Measurements from ENCODE around the gene HM13.
"Not testable (repeated sequence)": the region's sequence is repeated elsewhere in the genome, so short reads cannot be mapped to it uniquely, and the experiment has no call there.

The HM13 gene

GRCh38 chr20:31497838-31498540, 16.3 kb upstream of the HM13 start:
- Histone ChIP-seq H2AK5ac (ENCODE audit: low read length) (no peak overlapping the region), H2BK12ac (ENCODE audit: low read length) (no peak overlapping the region), H3K23ac (ENCODE audit: low read length) (no peak overlapping the region), H4K8ac (ENCODE audit: low read depth, low read length) (no peak overlapping the region), H2AFZ (ENCODE audit: insufficient read depth, low read length, poor library complexity) (no peak overlapping the region), H3K79me1 (ENCODE audit: low read length) (no peaks in the 10 kb centered on the region), H4K12ac (ENCODE audit: low read depth, low read length) (no peak overlapping the region), H2BK120ac (ENCODE audit: insufficient read depth, low read length, poor library complexity) (no peak overlapping the region), H3K9me3 (ENCODE audit: insufficient read depth, low read depth, low read length) (peaks cover 18% of the 10 kb centered on the region), H3K79me2 (ENCODE audit: control insufficient read depth, insufficient read depth, low read length, poor library complexity) (no peaks in the 10 kb centered on the region), H3K27me3 (ENCODE audit: insufficient read depth, low read length) (no peaks in the 10 kb centered on the region), H3K4me3 (ENCODE audit: low read depth, low read length) (no peak overlapping the region), H3K36me3 (ENCODE audit: control insufficient read depth in 1 of 2, insufficient read depth in 2 of 2, low read length in 2 of 2) (no peaks in the 10 kb centered on the region), H4K91ac (ENCODE audit: low read depth, low read length) (no peak overlapping the region), H3K4me2 (ENCODE audit: low read length) (no peak overlapping the region), H3K18ac (ENCODE audit: low read length) (no peak overlapping the region), H3K9ac (ENCODE audit: low read length) (no peak overlapping the region), H3K27ac (ENCODE audit: low read depth, low read length) (no peak overlapping the region), H2BK5ac (ENCODE audit: low read depth, low read length, poor library complexity) (no peak overlapping the region), H3K4me1 (ENCODE audit: control insufficient read depth in 1 of 2, insufficient read depth in 2 of 2, low read length in 2 of 2) (no peaks in the 10 kb centered on the region), H3K4ac (ENCODE audit: low read depth, low read length) (no peak overlapping the region), H3K14ac (ENCODE audit: low read length) (no peak overlapping the region)
- no CpG with 5 or more reads among the region's 6 CpGs for WGBS (ENCODE audit: extremely low coverage, insufficient coverage, insufficient read length)
- DNase-seq, result peak; percentile 39 to 74

DNA sequence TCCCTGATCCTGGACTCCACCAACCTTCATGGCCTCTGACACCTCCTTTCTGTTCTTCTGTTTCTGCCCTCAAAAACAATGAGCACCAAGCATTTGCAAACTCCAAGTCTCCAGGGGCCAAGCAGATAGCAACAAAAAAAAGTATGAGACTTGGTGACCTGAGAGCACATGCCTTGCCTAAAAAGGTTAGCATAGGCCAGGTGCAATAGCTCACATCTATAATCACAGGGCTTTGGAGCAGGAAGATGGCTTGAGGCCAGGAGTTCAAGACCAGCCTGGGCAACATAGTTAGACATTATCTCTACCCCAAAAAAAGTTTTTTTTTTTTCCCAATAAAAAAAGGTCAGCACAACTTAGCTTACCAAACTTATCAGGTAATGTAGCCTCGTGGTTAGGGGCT, 13.7 kb upstream of the HM13 start:
- H2BK12ac ChIP-seq (ENCODE audit: low read length), result no peak overlapping the region
- WGBS (ENCODE audit: extremely low coverage, insufficient coverage, insufficient read length), result no CpG with 5 or more reads among the region's 1 CpG
- no peaks in the 10 kb centered on the region for H3K79me1 ChIP-seq (ENCODE audit: low read length)
- H3K79me2 ChIP-seq (ENCODE audit: control insufficient read depth, insufficient read depth, low read length, poor library complexity), result no peaks in the 10 kb centered on the region
- H2BK120ac ChIP-seq (ENCODE audit: insufficient read depth, low read length, poor library complexity), result no peak overlapping the region
- no peak overlapping the region for H2AFZ ChIP-seq (ENCODE audit: insufficient read depth, low read length, poor library complexity)
- H4K91ac ChIP-seq (ENCODE audit: low read depth, low read length), result no peak overlapping the region
- no peak overlapping the region for H3K14ac ChIP-seq (ENCODE audit: low read length)
- H3K4me2 ChIP-seq (ENCODE audit: low read length), result no peak overlapping the region
- no peak overlapping the region for H3K27ac ChIP-seq (ENCODE audit: low read depth, low read length)
- no peak overlapping the region for H4K12ac ChIP-seq (ENCODE audit: low read depth, low read length)
- no peak overlapping the region for H3K4me3 ChIP-seq (ENCODE audit: low read depth, low read length)
- no peaks in the 10 kb centered on the region for H3K27me3 ChIP-seq (ENCODE audit: insufficient read depth, low read length)
- no peak overlapping the region for H3K23ac ChIP-seq (ENCODE audit: low read length)
- H3K9me3 ChIP-seq (ENCODE audit: insufficient read depth, low read depth, low read length), result peaks cover 18% of the 10 kb centered on the region
- no peak overlapping the region for H3K18ac ChIP-seq (ENCODE audit: low read length)
- H3K9ac ChIP-seq (ENCODE audit: low read length), result no peak overlapping the region
- no peak overlapping the region for H3K4ac ChIP-seq (ENCODE audit: low read depth, low read length)
- H2AK5ac ChIP-seq (ENCODE audit: low read length), result no peak overlapping the region
- H3K36me3 ChIP-seq (ENCODE audit: control insufficient read depth in 1 of 2, insufficient read depth in 2 of 2, low read length in 2 of 2), result no peaks in the 10 kb centered on the region
- no peak overlapping the region for H4K8ac ChIP-seq (ENCODE audit: low read depth, low read length)
- DNase-seq, result no peak
- no peaks in the 10 kb centered on the region for H3K4me1 ChIP-seq (ENCODE audit: control insufficient read depth in 1 of 2, insufficient read depth in 2 of 2, low read length in 2 of 2)
- no peak overlapping the region for H2BK5ac ChIP-seq (ENCODE audit: low read depth, low read length, poor library complexity)

DNA sequence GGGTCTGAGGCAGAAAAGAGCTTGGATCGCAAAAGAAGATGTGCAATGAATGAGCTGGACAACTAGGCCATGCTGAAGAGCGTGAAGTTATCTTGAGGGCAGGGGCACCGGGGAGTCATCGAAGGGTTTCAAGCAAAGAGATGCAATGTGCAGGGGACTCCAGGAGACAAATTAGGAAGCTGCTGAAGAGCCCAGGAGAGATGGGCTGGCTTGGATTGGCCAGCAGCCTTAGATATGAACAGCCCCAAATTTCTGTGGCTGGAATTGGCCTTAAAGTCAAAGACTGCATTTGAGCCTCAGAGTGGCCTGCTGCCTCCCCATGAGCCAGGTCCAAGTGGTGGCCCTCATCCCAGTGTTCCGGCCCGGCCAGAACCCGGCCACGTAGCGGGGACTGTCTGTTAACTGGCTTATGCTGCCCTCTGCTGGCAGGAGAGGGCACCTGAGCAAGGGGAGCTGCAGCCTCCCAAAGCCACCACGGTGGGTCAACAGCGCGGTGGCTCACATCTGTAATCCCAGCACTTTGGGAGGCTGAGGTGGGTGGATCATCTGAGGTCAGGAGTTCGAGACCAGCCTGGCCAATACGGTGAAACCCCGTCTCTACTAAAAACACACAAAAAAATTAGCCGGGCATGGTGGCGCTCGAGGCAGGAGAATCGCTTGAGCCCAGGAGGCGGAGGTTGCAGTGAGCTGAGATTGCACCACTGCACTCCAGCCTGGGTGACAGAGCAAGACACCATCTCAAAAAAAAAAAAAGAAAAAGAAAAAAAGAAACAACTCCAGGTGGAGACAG, 11.2 kb upstream of the HM13 start:
- H3K79me1 ChIP-seq (ENCODE audit: low read length); H3K9ac ChIP-seq (ENCODE audit: low read length); H4K12ac ChIP-seq (ENCODE audit: low read depth, low read length); H3K36me3 ChIP-seq (ENCODE audit: control insufficient read depth in 1 of 2, insufficient read depth in 2 of 2, low read length in 2 of 2); H3K4me3 ChIP-seq (ENCODE audit: low read depth, low read length); H3K4me2 ChIP-seq (ENCODE audit: low read length); H4K8ac ChIP-seq (ENCODE audit: low read depth, low read length); H4K91ac ChIP-seq (ENCODE audit: low read depth, low read length); H3K23ac ChIP-seq (ENCODE audit: low read length); H2BK120ac ChIP-seq (ENCODE audit: insufficient read depth, low read length, poor library complexity); H2AFZ ChIP-seq (ENCODE audit: insufficient read depth, low read length, poor library complexity); H3K4me1 ChIP-seq (ENCODE audit: control insufficient read depth in 1 of 2, insufficient read depth in 2 of 2, low read length in 2 of 2); H2AK5ac ChIP-seq (ENCODE audit: low read length); H3K4ac ChIP-seq (ENCODE audit: low read depth, low read length); H3K27ac ChIP-seq (ENCODE audit: low read depth, low read length); H2BK5ac ChIP-seq (ENCODE audit: low read depth, low read length, poor library complexity); H3K18ac ChIP-seq (ENCODE audit: low read length); H2BK12ac ChIP-seq (ENCODE audit: low read length); H3K14ac ChIP-seq (ENCODE audit: low read length); H3K9me3 ChIP-seq (ENCODE audit: insufficient read depth, low read depth, low read length); H3K27me3 ChIP-seq (ENCODE audit: insufficient read depth, low read length); H3K79me2 ChIP-seq (ENCODE audit: control insufficient read depth, insufficient read depth, low read length, poor library complexity): not testable (repeated sequence)
- peak; percentile 78 to 98 for DNase-seq
- WGBS (ENCODE audit: extremely low coverage, insufficient coverage, insufficient read length), result no CpG with 5 or more reads among the region's 20 CpGs

DNA sequence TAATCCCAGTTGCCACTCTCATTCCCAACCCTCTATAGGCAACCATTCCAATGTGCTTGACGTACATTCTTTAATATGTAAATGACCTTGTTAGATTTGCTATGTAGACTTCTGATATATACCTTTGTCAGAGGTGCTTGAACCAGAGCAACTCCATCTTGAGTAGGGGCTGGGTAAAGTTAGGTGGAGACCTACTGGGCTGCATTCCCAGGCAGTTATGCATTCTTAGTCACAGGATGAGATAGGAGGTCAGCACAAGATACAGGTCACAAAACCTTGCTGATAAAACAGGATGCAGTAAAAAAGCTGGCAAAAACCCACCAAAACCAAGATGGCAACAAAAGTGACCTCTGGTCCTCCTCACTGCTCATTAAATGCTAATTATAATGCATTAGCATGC, 8.3 kb upstream of the HM13 start:
- no peak overlapping the region for H4K12ac ChIP-seq (ENCODE audit: low read depth, low read length)
- H3K4me3 ChIP-seq (ENCODE audit: low read depth, low read length), result no peak overlapping the region
- H2BK120ac ChIP-seq (ENCODE audit: insufficient read depth, low read length, poor library complexity), result no peak overlapping the region
- no CpG with 5 or more reads among the region's 1 CpG for WGBS (ENCODE audit: extremely low coverage, insufficient coverage, insufficient read length)
- peaks cover 3% of the 10 kb centered on the region for H3K9me3 ChIP-seq (ENCODE audit: insufficient read depth, low read depth, low read length)
- H3K27ac ChIP-seq (ENCODE audit: low read depth, low read length), result no peak overlapping the region
- H3K9ac ChIP-seq (ENCODE audit: low read length), result no peak overlapping the region
- H3K4me2 ChIP-seq (ENCODE audit: low read length), result no peak overlapping the region
- no peak overlapping the region for H2BK12ac ChIP-seq (ENCODE audit: low read length)
- no peak overlapping the region for H3K23ac ChIP-seq (ENCODE audit: low read length)
- no peaks in the 10 kb centered on the region for H3K27me3 ChIP-seq (ENCODE audit: insufficient read depth, low read length)
- H3K4me1 ChIP-seq (ENCODE audit: control insufficient read depth in 1 of 2, insufficient read depth in 2 of 2, low read length in 2 of 2), result no peaks in the 10 kb centered on the region
- H3K79me1 ChIP-seq (ENCODE audit: low read length), result no peaks in the 10 kb centered on the region
- no peak overlapping the region for H3K4ac ChIP-seq (ENCODE audit: low read depth, low read length)
- no peak overlapping the region for H2AFZ ChIP-seq (ENCODE audit: insufficient read depth, low read length, poor library complexity)
- no peak overlapping the region for H2AK5ac ChIP-seq (ENCODE audit: low read length)
- no peak overlapping the region for H3K14ac ChIP-seq (ENCODE audit: low read length)
- no peak overlapping the region for H4K91ac ChIP-seq (ENCODE audit: low read depth, low read length)
- H3K18ac ChIP-seq (ENCODE audit: low read length), result no peak overlapping the region
- no peaks in the 10 kb centered on the region for H3K79me2 ChIP-seq (ENCODE audit: control insufficient read depth, insufficient read depth, low read length, poor library complexity)
- H4K8ac ChIP-seq (ENCODE audit: low read depth, low read length), result no peak overlapping the region
- no peak overlapping the region for H2BK5ac ChIP-seq (ENCODE audit: low read depth, low read length, poor library complexity)
- peak; percentile 36 to 62 for DNase-seq
- H3K36me3 ChIP-seq (ENCODE audit: control insufficient read depth in 1 of 2, insufficient read depth in 2 of 2, low read length in 2 of 2), result no peaks in the 10 kb centered on the region
